GM10266 (cell line): ENCODE results near the gene ZNRF1.

ENCODE experiments used
- DNase-seq: peaks from one replicate; pipeline ENCODE4 v3.0.0; 2012; ENCODE audit errors: extremely low spot score
- CTCF ChIP-seq: IDR thresholded peaks from 2 replicates; pipeline ENCODE4 v1.5.1; 2012; ENCODE audit warnings: mild to moderate bottlenecking, low read depth; ENCODE audit not compliant: control insufficient read depth, insufficient read depth; ENCODE audit errors: missing control alignments

Gene ZNRF1

GRCh38 chr16:75095204-75095621 lies 96.4 kb downstream of the ZNRF1 start:
- TF ChIP-seq CTCF = no peak
- DNase-seq = no peak

GRCh38 chr16:75096656-75097055 lies 97.8 kb downstream of the ZNRF1 start:
- no peak for TF ChIP-seq CTCF
- DNase-seq = no peak

GRCh38 chr16:75097191-75097761 lies 98.5 kb downstream of the ZNRF1 start:
- TF ChIP-seq CTCF = no peak
- DNase-seq = no peak

- no peak for TF ChIP-seq CTCF
These were observed 99.4 kb downstream of the ZNRF1 start for GRCh38 chr16:75097941-75098901.

GRCh38 chr16:75099075-75099667 lies 100.3 kb downstream of the ZNRF1 start:
- DNase-seq = no peak
- TF ChIP-seq CTCF = no peak

More at GRCh38 chr16:75097941-75098901, 99.4 kb downstream of the ZNRF1 start:
- no peak for DNase-seq

GRCh38 chr16:75099738-75100602 lies 101.1 kb downstream of the ZNRF1 start:
- TF ChIP-seq CTCF = no peak
- no peak for DNase-seq
